Sciatic nerve (tissue), 2 donors: ENCODE data around the gene MYOCD. TPM values are rescaled to one million over a fixed set of nuclear protein-coding genes. Genes with fewer than 3 reads are reported as not detected.

Experiments
- ATAC-seq: fragments of 200-7000 bp; cut with Tn5 transposase; one replicate; pipeline ENCODE4 v1.9.1; 2020; ENCODE audit warnings: mild to moderate bottlenecking, moderate library complexity
- DNase-seq: peaks from one replicate; pipeline ENCODE4 v3.0.0-alpha.2; 2020; ENCODE audit warnings: low spot score
- intact Hi-C: fragments of 100-400 bp; cut with DNase I; formaldehyde crosslinking; loops from one replicate; pipeline ENCODE4 v1.14.2; 2022
- total RNA-seq: library from RNA; stranded (reverse); fragmentation: NEBNext Ultra II Directional; extraction: Animal tissue kit (Norgen Biotek cat#: 25700); gene quantifications from one replicate; pipeline ENCODE4 v1.2.1, GENCODE V29; 2021
- donor health status: DM: no; HTN: no; CAD: no.
- donor health status: DM: no; HTN: no; CAD: no.

Gene MYOCD
- total RNA-seq, 1 donor from 2014 or later, result 2.1 TPM

DNA sequence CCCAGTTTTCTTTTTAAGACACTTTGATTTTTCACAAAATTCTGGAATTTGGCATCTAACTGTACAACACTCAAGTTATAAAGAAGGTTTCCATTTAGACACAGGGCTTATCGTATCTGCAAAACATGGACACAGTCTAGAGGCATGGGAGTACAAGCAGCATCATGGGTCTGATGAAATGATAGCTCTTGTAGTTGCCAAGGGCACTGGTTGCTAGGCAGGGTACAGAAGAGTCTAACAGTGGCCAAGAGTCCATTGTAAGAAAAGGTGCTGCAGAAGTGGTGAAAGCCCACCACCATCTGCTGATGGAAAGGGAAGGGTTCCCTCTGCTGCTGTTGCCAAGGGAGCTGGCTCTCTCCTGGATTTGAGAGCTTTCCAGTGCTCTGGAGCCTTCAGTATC lies 20.8 kb downstream of the MYOCD start:
- DNase-seq, result no peak
- intact Hi-C loops, result no loop called here
- no peak for ATAC-seq

DNA sequence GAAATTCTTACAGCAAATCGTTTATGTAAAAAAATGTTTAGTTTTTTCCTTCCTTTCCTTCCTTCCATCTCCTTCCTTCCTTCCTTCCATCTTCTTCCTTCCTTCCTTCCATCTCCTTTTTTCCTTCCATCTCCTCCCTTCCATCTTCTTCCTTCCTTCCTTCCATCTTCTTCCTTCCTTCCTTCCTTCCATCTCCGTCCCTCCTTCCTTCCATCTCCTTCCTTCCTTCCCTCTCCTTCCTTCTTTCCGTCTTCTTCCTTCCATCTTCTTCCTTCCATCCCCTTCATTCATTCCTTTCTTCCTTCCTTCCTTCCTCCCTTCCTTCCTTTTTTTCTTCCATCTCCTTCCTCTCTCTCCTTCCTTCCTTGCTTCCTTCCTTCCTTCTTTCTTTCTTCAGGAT lies 22.7 kb downstream of the MYOCD start:
- ATAC-seq (no peak), DNase-seq (no peak)
- intact Hi-C loops, result no loop called here

DNA sequence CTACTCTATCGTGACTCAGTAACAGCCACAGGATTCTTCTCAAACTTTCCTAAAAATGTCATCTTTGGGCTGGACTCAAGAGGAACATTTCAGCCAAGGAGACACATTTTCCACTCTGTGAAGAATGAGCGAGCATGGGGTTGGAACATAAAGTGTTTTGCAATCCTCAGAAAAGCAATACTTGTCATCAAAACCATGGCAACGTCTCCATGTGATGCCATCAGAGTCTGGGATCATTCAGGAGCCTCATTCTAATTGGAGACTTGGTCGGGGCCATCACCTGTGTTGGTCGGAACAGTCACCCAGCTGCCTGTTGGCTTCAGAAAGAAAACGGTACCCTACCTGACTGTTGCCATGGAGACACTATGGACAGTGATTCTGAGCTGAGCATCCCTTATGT lies 25.5 kb downstream of the MYOCD start:
- ATAC-seq (peak; percentile 96), DNase-seq (no peak)
- intact Hi-C loops, result no loop called here

DNA sequence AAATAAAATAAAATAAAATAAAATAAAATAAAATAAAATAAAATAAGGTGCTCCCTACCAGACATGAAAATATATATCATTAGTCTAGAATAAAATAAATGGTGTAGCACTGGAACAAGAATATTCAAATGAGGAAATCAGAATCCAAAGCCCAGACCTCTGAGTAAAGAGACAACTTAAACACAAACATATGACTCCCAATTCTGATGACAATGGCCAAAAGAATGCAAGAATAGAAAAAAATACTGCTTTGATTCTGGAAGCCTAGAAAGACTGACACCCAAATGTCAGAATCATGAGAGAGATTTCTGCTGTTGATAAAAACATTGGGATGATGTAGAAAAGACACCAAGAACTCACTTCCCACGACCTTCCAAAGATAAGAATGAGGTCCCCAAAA lies 27.9 kb downstream of the MYOCD start:
- DNase-seq (no peak), ATAC-seq (no peak)
- intact Hi-C loops, result no loop called here

DNA sequence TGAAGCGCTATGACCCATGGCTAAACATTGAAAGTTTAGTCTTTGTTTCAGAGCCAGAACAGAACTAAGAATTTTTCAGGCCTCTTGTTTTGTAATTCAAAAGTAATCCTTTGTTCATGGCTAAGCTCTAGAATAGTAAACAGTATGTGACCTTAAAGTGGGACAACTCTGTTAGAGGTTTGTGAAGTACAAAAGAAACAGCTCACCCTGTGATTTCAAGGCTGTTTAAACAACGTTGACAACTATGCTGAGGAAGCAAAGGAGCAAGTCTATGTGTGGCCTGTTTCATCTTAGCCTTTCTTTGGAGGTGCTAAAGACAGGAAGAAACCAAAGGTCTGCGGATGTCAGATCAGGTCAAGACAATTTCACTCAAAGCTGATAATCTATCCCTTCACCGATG lies 40.4 kb downstream of the MYOCD start:
- intact Hi-C loops, result no loop called here
- no peak for ATAC-seq

DNA sequence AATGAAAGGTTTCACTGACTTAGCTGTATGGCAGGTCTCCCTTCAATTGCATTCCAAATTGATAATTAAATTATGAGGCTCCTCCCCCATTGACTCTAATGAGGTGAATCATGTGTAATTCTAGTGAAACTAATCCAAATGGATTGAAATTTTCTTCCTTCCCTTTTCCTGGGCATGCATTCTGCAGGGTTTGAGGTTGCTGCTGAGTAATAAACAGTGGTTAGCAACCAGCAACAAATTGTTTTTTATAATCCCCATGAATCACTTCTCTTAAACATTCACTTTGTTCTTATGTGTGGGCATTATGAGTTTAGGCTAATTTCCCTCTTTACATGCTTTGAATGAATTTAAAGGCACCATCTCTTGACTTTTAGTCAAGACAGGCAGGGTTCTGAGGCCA lies 43.4 kb downstream of the MYOCD start:
- intact Hi-C loops, result no loop called here
- DNase-seq, result no peak
- ATAC-seq, result no peak

More for the DNA sequence above, 40.4 kb downstream of the MYOCD start:
- no peak for DNase-seq

DNA sequence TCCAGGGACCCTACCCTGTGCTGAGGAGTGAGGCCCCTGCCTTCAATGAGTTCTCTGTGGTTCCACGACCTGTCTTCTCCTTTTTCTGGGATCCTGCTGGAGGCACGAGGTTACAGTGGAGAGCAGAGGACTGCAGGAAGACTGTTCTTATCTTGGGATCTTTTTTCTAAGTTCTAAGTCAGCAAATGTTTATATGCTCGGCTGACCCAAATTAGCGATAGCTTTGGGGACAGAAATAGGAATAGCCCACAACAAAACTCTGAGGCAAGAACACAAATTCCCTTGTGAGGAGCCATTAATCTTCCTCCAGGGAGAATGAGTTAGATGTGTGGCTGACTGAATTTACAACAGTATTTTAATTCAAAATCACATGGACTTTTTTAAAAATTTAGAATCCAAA lies 46.7 kb downstream of the MYOCD start:
- intact Hi-C loops, result no loop called here
- ATAC-seq, result peak; percentile 74

DNA sequence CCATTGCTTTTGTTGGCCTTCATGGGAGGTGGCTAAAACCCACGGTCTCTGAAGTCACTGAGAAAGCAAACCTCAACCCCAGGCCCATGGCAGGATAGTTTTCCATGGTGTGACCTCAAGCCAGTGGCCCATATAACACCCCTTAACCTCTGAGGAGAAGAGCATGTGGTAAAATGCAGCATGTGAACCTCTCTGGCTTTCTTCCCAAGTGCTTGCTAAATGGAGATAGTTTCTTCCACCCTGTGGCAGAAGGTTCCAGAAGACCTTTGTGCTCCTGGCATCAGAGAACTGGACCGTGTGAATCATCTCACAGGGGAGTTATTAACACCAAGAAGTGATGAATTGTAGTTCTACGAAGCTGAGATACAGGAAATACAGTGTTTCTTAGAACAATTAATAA lies 47.3 kb downstream of the MYOCD start:
- intact Hi-C loops, result no loop called here
- peak; percentile 93 for ATAC-seq
- DNase-seq, result no peak

More for the DNA sequence above, 46.7 kb downstream of the MYOCD start:
- no peak for DNase-seq

DNA sequence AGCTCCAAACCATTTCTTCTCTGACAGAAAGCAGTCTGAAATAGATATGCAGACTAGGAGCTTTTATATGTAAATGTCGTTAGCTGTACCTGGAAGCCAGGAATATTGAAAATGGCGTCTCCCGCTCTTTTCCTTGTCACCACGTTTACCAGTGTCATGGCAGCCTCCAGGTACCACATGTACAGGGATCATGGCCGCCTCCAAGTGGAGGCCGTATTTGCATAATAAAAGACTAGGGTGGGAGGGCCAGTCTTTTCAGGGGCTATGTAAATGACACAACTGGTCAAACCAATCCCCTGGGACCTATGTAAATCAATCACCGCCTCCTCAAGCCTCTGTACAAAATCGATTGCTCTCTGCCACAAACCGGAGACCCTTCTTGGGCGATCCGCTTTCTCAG lies 54.3 kb downstream of the MYOCD start:
- intact Hi-C loops, result no loop called here
- DNase-seq, result no peak
- no peak for ATAC-seq

DNA sequence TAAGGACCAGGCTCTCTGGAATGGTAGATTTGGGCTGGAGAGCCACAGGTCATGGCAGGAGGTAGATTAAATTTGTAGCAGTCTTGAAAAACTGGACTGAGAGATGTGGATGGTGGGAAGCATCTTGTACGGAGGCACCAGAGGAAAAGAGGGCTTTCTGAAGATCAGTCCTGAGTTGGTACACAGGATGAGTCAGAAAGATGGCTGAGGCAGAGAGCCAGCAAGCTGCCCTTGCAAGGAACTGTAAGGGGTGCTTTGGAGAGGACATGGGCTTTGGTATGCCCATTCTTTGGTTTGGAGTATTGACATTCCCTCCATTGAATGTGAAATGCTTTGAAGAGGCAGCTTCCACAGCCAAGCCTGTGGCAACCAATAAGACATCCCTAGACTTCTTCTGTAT lies 55.9 kb downstream of the MYOCD start:
- DNase-seq (no peak), ATAC-seq (no peak)
- intact Hi-C loops, result no loop called here

DNA sequence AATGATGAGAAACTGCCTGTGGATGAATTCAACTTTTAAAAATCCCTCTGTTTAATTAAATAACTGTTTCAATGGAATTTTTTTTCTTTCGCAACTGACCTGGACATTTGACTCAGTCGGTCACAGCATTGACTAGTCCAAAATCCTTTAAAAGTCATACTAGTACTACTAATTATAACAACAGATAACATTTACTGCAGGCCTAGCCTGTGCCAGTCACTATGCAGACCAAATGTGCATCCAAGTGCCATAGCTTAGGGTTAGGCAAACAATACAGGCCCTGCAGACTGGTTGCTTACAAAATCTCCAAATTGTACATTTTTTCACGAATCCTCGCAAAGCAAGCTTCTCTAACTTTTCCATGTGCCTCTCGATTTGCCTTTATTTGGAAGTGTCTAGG lies 56.6 kb downstream of the MYOCD start:
- no peak for DNase-seq
- ATAC-seq, result no peak
- intact Hi-C loops, result no loop called here

DNA sequence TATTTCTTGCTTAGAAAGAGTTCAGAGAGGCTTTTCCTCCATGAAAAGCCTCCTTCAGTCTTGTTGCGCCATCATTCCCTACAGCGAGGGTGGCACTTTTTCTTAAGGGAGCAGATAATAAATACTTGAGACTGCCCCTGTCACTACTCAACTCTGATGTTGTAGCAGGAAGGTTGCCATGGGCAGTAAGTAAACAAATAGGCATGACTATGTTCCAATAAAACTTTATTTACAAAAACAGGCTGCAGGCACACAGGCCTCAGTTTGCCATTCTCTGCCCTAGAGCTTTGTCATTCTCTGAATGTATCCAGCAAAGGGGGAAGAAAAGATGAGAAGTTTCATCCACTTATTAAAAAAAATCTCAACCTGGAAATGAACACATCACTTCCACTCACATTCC lies 60.4 kb downstream of the MYOCD start:
- DNase-seq, result no peak
- intact Hi-C loops, result no loop called here
- ATAC-seq, result no peak

DNA sequence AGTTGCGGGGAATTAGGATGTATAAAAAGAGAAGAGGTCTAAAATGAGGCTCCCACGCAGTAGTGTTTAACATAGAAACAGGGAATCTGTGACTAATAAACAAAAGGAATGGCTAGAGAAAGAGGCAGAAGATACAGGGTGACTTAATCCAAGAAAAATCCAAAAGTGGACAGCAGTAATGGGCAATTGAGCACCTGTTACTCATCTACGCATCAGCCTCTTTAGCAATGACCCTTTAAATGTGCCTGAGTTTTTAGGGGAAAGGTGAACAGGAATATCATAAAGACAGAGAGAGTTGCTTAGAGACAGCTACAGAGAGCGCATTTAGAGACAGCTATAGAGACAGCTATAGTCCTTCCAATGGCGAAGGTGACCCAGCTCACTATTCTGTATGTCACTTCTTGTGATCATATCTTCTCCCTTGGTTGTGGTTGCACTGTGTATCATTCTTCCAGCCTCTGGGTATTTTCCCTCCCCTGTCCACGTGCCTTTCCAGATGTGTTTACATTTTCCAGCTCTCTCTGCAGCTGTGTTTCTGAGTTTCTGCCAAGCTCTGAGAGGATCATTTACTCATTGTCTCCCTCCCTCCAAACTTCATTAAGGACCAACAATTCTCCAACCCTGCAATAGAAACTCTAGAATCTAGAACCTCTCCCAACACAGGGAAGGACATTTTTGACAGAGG lies 61.5 kb downstream of the MYOCD start:
- intact Hi-C loops, result no loop called here
- ATAC-seq (peak; percentile 70), DNase-seq (no peak)

DNA sequence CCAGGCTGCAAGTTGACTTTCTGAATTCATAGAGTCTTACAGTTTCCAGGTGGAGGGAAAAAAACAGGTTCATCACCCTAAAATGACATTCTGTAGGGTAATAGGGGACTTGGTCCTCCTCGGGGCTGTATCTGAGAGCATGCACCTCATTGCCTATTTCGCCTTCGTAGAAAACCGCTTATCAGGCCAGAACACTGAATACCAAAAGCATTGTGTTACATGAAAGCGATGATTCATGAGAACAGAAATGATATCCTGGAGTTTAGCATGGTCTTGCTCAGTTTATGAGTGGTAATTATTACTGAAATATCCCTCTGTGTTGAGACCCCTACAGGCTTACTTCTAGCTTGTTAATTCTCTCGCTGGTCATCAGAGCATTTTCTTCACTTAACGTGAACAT lies 62.2 kb downstream of the MYOCD start:
- ATAC-seq, result peak; percentile 20
- intact Hi-C loops, result no loop called here
- DNase-seq, result no peak

DNA sequence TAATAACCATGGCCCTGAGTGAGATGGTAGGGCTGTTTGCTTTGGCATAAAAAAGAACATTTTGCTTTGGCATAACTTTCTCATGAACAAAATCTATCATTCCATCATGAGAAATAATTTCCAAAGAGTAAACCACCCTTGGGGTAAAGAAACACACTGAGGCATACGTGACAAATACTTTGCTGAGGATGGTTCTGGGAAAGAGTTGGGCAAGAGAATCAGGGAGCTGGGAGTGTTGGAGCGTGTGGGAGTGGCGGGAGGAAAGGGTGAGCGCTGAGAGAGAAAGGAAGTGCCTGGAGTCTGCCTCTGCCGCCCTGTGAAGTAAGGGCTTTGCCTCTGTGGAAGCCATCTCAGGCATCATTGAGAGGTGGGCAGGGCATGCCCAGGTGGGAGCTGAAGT lies 63.4 kb downstream of the MYOCD start:
- DNase-seq (no peak), ATAC-seq (no peak)
- intact Hi-C loops, result no loop called here

DNA sequence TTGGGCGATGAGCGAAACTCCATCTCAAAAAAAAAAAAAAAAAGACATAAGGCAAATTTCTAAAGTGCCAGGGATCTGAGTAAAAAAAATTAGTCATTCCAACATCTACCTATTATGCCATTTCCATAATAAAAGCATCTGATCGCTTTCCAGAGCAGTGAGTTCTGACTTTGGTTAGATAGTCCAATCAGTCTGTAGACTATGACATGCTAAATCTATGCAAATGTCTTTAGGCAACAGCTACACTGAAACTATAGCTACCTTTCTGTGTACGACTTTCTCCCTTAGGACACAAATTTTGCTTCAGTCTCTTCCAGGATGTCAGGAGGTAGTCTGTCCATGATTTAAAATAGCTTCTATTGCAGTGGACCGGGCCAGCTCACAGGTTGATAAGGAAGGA lies 64.7 kb downstream of the MYOCD start:
- intact Hi-C loops, result no loop called here
- ATAC-seq (no peak), DNase-seq (no peak)

DNA sequence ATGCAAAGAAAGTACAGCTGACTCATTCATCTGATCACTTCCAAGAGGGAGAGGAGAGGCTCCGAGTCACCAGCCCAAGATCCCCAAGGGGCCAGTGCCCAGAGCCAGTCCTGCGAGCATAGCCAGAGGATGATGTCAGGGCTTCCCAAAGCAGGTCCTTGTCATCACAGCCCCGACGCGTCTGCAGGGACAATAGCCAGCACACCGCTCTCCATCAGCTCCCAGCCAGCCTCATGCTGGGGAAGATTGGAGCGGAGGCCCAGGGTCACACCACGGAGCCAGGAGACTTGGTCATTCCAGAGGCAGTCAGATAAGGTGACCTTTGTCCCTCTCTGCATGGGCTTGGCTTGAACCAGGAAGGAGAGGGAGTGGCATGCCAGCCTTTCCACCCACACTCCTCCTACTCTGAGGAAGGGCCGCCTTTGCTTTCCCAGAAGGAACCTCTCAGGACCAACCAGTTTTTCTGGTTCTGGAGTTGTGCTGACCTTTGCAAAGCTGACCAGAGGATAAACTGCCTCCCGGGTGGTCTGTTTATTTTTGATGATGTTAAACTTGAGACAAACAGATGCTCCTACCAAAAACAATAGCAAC lies 65.3 kb downstream of the MYOCD start:
- ATAC-seq (peak; percentile 60), DNase-seq (no peak)
- intact Hi-C loops, result no loop called here

DNA sequence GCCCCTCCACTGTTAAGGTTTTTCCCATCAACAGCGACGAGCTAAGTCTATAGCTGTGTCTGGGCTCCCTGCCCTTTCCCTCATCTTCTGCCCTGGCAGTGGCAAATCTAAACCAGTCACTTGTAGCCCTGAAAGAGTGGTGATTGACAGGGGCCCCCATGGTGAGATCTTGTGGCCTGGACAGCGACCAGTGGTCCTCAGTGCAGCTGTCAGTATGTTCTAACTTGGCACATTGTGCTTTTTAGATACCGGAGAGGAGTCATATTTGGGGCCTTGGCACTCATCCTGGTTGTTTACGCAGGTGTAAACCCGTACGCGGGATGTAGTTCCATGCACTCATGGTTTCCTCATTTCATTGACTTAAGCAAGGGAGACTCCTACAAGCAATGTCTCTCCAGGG lies 66.1 kb downstream of the MYOCD start:
- DNase-seq (no peak), ATAC-seq (peak; percentile 59)
- intact Hi-C loops, result no loop called here

DNA sequence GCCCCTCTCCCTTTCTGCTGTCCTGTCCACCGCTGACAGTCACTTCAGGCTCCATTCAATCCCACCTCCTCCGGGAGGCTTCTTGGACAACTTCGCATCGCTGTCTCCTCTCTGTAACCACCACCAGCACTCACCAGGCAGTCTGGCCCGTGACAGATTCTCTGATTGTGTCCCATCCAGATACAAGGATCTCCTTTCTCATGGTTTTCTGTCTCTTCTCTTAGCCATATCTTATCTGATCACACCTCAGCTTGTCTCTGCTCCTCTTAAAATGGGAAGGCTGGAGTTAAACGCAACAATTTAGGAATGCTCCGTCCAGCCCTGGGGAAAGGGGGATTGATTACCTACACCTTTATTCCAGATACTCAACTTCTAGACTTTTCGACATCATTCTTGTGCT lies 66.7 kb downstream of the MYOCD start:
- no peak for ATAC-seq
- no peak for DNase-seq
- intact Hi-C loops, result no loop called here

DNA sequence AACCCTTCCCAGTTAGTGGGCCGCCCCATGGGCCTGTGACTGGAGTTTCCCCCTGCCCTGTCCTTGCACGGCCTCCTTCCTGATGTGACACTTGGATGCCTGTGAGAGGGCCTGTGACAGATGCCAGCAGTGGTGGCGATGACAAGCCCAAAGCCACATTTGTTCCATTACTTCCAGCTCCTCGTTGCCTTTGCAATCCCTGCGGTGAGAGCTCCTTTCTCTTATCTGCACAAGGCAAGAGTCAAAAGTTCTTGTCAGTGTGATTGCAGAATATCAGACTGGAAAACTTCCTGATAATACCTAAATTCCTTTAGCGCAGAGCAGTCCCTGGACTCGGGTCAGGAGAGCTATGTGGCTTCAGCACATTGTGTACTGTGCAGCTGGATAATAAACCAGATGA lies 69.2 kb downstream of the MYOCD start:
- no peak for ATAC-seq
- intact Hi-C loops, result no loop called here

DNA sequence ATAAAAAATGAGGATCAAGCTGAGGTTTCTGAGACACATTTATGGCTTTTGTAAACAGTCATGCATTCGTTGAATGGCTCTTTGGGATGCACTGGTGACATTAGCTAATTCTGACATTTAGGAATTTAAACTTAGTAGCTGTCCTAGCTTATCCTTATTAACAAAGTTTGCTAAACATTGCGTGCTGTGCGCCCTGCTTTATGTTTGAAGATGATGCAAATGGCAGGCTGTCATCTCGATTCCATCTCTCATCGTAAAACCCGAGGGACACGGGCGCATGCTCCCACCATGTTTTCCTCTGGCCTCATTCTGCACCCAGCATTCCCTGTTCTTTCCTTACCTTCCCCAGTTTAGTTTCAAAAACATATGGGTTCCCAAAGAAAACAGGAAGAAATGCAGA lies 69.8 kb downstream of the MYOCD start:
- DNase-seq, result no peak
- intact Hi-C loops, result no loop called here
- ATAC-seq, result no peak

More for the DNA sequence above, 69.2 kb downstream of the MYOCD start:
- no peak for DNase-seq
